GM18873 (cell line): Measurements from ENCODE around the gene HAUS2.
"Not testable (repeated sequence)": the region's sequence is repeated elsewhere in the genome, so short reads cannot be mapped to it uniquely, and the experiment has no call there.

Experiments
- ATAC-seq: cut with Tn5 transposase; IDR thresholded peaks from one replicate; pipeline ENCODE4 v1.9.1; 2021; ENCODE audit warnings: mild to moderate bottlenecking, moderate library complexity, moderate number of reproducible peaks; ENCODE audit not compliant: unreplicated experiment, low FRiP score

The HAUS2 gene

DNA sequence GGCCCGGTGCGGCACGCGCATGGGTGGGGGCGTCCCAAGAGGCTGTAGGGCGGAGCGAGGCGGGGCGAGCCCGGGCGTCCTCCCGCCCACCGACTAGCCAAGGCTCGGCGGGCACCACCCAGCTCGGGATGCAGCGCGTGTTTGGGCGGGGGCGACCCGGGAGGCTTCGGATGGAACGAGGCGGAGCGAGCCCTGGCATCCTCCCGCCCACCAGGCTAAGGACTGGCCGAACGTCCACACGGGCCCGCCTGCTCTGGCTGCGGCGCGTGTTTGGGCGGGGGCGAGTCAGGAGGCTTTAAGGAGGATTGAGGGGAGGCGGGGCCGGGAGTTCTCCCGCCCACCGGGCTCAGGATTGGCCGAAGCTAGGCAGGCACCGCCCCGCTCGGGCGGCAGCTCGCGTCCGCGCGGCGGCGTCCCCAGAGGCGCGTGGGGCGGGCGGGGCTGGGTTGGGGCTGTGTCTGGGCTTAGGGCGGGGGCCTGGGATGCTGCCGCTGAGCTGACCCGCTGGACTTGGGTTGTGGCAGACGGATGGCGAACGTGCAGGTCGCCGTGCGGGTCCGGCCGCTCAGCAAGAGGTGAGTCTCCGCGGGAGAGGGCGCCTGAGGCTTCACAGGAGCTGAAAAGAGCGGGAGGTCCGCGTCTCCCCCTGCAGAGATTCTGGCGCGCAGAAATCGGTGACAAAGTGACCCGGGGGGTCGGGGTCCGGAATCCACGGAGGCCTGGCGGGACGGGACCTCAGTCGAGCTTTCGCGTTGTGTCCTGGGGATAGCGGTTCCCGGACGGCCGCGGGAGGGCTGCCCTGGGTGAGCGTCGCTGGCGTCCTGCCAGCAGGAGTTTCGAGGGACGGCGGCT is 26.8 kb downstream of the HAUS2 start, which contains the start of gene STARD9:
Gene STARD9, plus strand, starts transcription at position 419 of the 852 bp plus-strand sequence. Its CDS starts 110 bp downstream, at position 529.
- ATAC-seq: peak; percentile 82

DNA sequence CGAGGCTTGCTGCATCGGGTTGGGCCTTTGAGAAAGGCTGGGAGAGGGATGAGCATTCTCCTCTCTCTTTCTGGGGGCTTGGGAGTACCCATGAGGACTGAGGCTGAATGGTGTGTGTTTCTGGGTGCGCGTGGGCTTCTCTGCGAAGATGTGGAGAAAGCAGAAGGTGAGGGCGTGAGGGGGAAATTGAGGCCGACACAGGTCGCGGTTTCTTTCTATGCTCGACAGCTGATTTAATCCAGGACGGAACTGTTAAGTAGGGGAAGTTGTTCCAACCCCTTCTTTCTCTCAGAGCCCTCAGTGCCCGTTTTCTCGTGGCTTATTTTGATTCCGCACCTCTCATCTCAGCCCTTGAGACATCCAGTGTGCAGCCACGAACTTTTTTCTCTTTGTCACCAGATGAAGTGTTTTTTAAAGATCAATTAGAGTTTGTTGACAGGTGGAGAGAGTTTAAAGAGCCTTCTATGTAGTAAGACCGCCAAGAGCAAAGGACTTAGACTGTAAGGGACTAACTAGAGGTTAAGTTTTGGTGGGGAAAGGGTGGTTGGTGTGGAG is 27.5 kb downstream of the HAUS2 start:
- ATAC-seq: no peak

- ATAC-seq: no peak
Measured at GRCh38 chr15:42576776-42577175, 28.1 kb downstream of the HAUS2 start.

GRCh38 chr15:42577514-42578031 is 28.9 kb downstream of the HAUS2 start:
- no peak for ATAC-seq

- no peak for ATAC-seq
Measured at GRCh38 chr15:42578984-42579537, 30.4 kb downstream of the HAUS2 start.

DNA sequence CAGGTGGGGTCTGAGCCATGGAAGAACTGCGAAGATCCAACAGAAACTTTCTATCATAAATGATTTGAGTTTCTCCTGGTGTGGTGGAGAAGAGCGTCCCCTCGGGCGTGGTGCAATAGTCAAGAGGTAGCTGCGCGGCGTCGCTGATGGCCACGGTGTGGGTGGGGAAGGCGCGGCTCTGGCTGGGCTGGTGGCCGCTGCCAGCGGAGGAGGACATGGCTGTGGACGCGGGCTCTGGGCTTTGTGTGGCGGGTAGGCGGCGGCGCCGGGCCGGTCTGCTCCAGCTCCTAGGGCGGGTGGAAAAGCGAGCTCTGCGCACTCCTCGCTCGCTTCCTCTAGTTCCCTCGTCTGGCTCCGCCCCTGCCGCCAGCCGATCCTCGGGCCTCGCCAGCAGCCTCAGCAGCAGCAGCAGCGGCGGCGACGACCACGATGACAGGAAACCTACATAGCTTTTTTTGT is 32.7 kb downstream of the HAUS2 start:
- no peak for ATAC-seq

- no peak for ATAC-seq
Measured at GRCh38 chr15:42582569-42583375, 34.1 kb downstream of the HAUS2 start.

GRCh38 chr15:42584031-42584765 is 35.6 kb downstream of the HAUS2 start:
- no peak for ATAC-seq

DNA sequence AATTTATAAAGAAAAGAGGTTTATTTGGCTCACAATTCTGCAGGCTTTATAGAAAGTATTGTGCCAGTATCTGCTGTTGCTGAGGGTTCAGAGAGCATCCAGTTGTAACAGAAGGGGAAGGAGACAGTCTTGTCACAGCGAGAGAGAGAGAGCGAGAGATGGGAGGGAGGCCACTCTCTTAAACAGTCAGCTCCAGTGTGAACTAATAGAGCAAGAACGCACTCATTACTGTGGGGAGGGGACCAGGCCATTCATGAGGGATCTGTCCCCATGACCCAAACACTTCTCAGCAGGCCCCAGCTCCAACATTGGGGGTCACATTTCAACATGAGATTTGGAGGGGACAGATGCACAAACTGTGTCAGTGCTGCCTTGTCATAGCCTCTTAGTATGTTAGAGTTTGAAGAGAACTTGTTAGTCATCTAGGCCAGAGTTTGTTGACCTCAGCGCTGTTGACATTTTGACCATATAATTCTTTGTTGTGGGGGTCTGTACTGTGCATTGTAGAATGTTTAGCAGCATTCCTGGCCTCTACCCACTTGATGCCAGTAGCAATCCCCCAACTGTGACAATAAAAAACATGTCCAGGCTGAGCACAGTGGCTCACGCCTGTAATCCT is 42.1 kb downstream of the HAUS2 start:
- ATAC-seq: no peak

DNA sequence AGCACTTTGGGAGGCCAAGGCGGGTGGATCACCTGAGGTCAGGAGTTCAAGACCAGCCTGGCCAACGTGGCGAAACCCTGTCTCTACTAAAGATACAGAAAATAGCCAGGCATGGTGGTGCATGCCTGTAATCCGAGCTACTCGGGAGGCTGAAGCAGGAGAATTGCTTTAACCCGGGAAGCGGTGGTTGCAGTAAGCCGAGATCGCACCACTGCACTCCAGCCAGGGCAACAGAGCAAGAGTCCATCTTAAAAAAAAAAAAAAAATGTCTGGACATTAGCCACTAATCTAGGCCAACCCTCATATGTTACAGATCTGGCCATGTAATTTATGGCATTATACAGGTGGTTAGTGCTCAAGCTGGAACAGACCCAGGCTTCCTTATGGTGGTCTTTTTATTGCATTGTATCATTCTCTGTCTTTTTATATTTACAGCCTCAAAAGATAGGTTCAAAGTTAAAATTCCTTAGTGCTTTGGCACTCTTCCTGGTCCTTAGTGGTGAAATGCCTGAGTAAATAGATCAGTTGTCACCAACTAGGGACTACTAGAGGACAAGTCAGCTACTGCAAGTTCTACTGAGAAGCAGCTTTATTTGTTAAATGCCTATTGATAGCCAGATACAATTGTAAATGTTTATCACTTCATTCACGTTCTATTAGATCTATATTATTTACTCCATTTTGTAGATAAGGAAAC is 42.7 kb downstream of the HAUS2 start:
- ATAC-seq: no peak

DNA sequence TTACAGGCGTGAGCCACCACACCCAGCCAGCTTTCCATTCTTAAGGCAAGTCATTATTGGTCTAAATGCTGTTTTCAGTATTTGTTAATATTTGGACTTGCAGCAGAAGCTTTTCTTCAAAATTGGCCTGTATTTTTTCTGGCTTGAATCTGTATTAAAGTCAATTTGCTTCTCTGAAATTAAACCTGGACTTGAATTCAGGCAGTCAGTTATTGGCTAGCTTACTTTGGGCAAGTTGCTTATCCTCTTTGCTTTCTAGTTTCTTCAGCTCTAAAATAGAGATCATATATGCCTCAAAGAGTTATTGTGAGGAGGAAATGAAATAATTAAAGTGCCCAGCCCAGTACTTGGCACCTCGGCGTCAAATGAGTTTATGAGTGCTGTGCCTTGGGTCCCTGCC is 44.1 kb downstream of the HAUS2 start:
- ATAC-seq: no peak

GRCh38 chr15:42593143-42593542 is 44.5 kb downstream of the HAUS2 start:
- ATAC-seq: no peak

DNA sequence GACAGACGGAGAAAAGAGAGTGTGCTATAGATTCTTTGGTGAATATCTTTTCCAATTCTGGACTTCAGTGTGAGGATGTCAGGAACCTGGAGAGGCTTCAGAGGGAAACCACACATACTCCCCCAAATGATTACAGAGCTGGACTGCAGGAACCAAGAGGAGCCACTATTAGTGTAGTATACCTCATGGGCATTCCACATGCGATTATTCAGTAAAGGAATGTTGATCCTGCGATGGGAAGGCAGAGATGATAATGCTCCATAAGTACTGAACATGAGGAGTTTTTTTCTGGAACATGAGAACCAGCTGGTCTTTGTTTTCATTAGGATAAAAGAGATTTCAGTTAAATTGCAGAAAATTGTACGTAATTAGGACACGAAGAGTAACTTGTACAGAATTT is 45.5 kb downstream of the HAUS2 start:
- no peak for ATAC-seq

GRCh38 chr15:42595626-42596240 is 47.1 kb downstream of the HAUS2 start:
- ATAC-seq: no peak

GRCh38 chr15:42601316-42601715 is 52.7 kb downstream of the HAUS2 start:
- not testable (repeated sequence) for ATAC-seq

GRCh38 chr15:42602501-42602900 is 53.9 kb downstream of the HAUS2 start:
- no peak for ATAC-seq

- no peak for ATAC-seq
Measured at GRCh38 chr15:42603978-42604377, 55.3 kb downstream of the HAUS2 start.
